Mucosa of gallbladder (tissue), 1 donor: ENCODE results near the gene PHTF2. TPM values are rescaled to one million over a fixed set of nuclear protein-coding genes. Genes with fewer than 3 reads are reported as not detected.

Source experiments
- DNase-seq: peaks from one replicate; pipeline ENCODE4 v3.0.0-alpha.2; 2020; ENCODE audit warnings: low spot score
- total RNA-seq: library from RNA; stranded (reverse); gene quantifications from one replicate; pipeline ENCODE4 v1.2.1, GENCODE V29; 2021
- donor health status: DM: no; HTN: no; CAD: no.

PHTF2 gene
- total RNA-seq, 1 donor from 2014 or later: 11.3 TPM

GRCh38 chr7:77931841-77932240 is 133.3 kb downstream of the PHTF2 start:
- DNase-seq: no peak

GRCh38 chr7:77933394-77933793 is 134.8 kb downstream of the PHTF2 start:
- DNase-seq: no peak

GRCh38 chr7:77935652-77936348 is 137.2 kb downstream of the PHTF2 start:
- DNase-seq: no peak

- no peak for DNase-seq
Observed at GRCh38 chr7:77940647-77941046, 142.1 kb downstream of the PHTF2 start.

GRCh38 chr7:77942431-77942830 is 143.9 kb downstream of the PHTF2 start:
- no peak for DNase-seq

- DNase-seq: no peak
Observed at GRCh38 chr7:77944183-77945182, 145.9 kb downstream of the PHTF2 start.

GRCh38 chr7:77950548-77950947 is 152.0 kb downstream of the PHTF2 start:
- no peak for DNase-seq

GRCh38 chr7:77954773-77955555 is 156.4 kb downstream of the PHTF2 start:
- DNase-seq: no peak

- DNase-seq: no peak
Observed at GRCh38 chr7:77958436-77958835, 159.9 kb downstream of the PHTF2 start.

- DNase-seq: no peak
Observed at GRCh38 chr7:77959080-77959479, 160.5 kb downstream of the PHTF2 start.

GRCh38 chr7:77960336-77960735 is 161.8 kb downstream of the PHTF2 start:
- no peak for DNase-seq

GRCh38 chr7:77967429-77967828 is 168.9 kb downstream of the PHTF2 start:
- DNase-seq: no peak

GRCh38 chr7:77971726-77972125 is 173.2 kb downstream of the PHTF2 start:
- no peak for DNase-seq

GRCh38 chr7:77975672-77976480 is 177.3 kb downstream of the PHTF2 start:
- no peak for DNase-seq

GRCh38 chr7:77979219-77979618 is 180.6 kb downstream of the PHTF2 start:
- no peak for DNase-seq

- no peak for DNase-seq
Observed at GRCh38 chr7:77980087-77980713, 181.6 kb downstream of the PHTF2 start.

GRCh38 chr7:77982926-77983550 is 184.5 kb downstream of the PHTF2 start:
- DNase-seq: no peak

GRCh38 chr7:77983973-77984372 is 185.4 kb downstream of the PHTF2 start:
- no peak for DNase-seq

- no peak for DNase-seq
Observed at GRCh38 chr7:77985232-77985973, 186.8 kb downstream of the PHTF2 start.

GRCh38 chr7:77985974-77986339 is 187.4 kb downstream of the PHTF2 start:
- DNase-seq: no peak
